Smooth muscle cell (in vitro differentiated cells): ENCODE measurements around the gene NCKAP5. TPM values are rescaled to one million over a fixed set of nuclear protein-coding genes. Genes with fewer than 3 reads are reported as not detected.

ENCODE experiments used
- DNase-seq: peaks from one replicate; lab custom pipeline; 2025; ENCODE audit not compliant: unreplicated experiment; lab: John Stamatoyannopoulos, UW
- H2AFZ ChIP-seq: fragments of 200-600 bp; sonication (generic); 2 replicates; pipeline ENCODE4 v1.6.0; 2016; ENCODE audit warnings: antibody characterized with exemption, low read depth, mild to moderate bottlenecking
- H3F3A ChIP-seq: fragments of 200-600 bp; sonication (generic); 2 replicates; pipeline ENCODE4 v1.6.0; 2017; ENCODE audit warnings: antibody characterized with exemption, low read depth
- H3K27ac ChIP-seq: fragments of 200-600 bp; sonication (generic); 2 replicates; pipeline ENCODE4 v1.5.1; 2016; ENCODE audit warnings: low read depth, mild to moderate bottlenecking
- H3K27me3 ChIP-seq: fragments of 200-600 bp; sonication (generic); 2 replicates; pipeline ENCODE4 v1.6.1; 2016; ENCODE audit warnings: low read depth, mild to moderate bottlenecking
- H3K36me3 ChIP-seq: fragments of 200-600 bp; sonication (generic); 2 replicates; pipeline ENCODE4 v1.5.1; 2016; ENCODE audit warnings: low read depth
- H3K4me1 ChIP-seq: fragments of 200-600 bp; sonication (generic); 2 replicates; pipeline ENCODE4 v1.5.1; 2016; ENCODE audit warnings: low read depth
- H3K4me2 ChIP-seq: fragments of 200-600 bp; sonication (generic); 2 replicates; pipeline ENCODE4 v1.6.0; 2016; ENCODE audit warnings: mild to moderate bottlenecking
- H3K4me3 ChIP-seq: fragments of 200-600 bp; sonication (generic); 2 replicates; pipeline ENCODE4 v1.5.1; 2016; ENCODE audit warnings: mild to moderate bottlenecking
- H3K79me2 ChIP-seq: fragments of 200-600 bp; sonication (generic); 2 replicates; pipeline ENCODE4 v1.6.0; 2016; ENCODE audit warnings: low read depth, mild to moderate bottlenecking
- H3K9ac ChIP-seq: fragments of 200-600 bp; sonication (generic); 2 replicates; pipeline ENCODE4 v1.6.0; 2016; ENCODE audit warnings: low read depth
- H3K9me3 ChIP-seq: fragments of 200-600 bp; sonication (generic); replicated peaks from 2 replicates; pipeline ENCODE4 v1.5.1; 2016; ENCODE audit warnings: low read depth
- H4K20me1 ChIP-seq: fragments of 200-600 bp; sonication (generic); 2 replicates; pipeline ENCODE4 v1.6.0; 2016; ENCODE audit warnings: low read depth
- CTCF ChIP-seq: fragments of 200-600 bp; sonication (generic); IDR thresholded peaks from 2 replicates; pipeline ENCODE4 v1.5.1; 2017; ENCODE audit warnings: borderline replicate concordance, mild to moderate bottlenecking, antibody characterized with exemption; ENCODE audit not compliant: insufficient read depth, poor library complexity, severe bottlenecking
- WGBS: methylation state at CpG from one replicate; pipeline ENCODE4 v1.1.7; 2016; ENCODE audit warnings: low lambda C conversion rate; 5-methylcytosine and 5-hydroxymethylcytosine counted together
- polyA plus RNA-seq: library from polyadenylated mRNA; unstranded; fragments of >200 nt; fragmentation: Nextera tagmentation; extraction: Ambion mirVana; gene quantifications from 2 replicates; pipeline ENCODE4 v1.2.1, GENCODE V29; 2016
- total RNA-seq: library from RNA; depleted of rRNA; stranded (reverse); fragments of >200 nt; gene quantifications from 2 replicates; pipeline ENCODE4 v1.2.3, GENCODE V29; 2014

NCKAP5 gene
- total and polyA plus RNA-seq, 2 experiments from 2014 or later = 4.6 to 9.5 TPM

- Histone ChIP-seq H3K36me3 (no peaks in the 10 kb centered on the region), H3K4me2 (no peak overlapping the region), H3K27ac (no peak overlapping the region), H3K4me3 (no peak overlapping the region), H3K79me2 (no peaks in the 10 kb centered on the region), H3K9me3 (no peaks in the 10 kb centered on the region), H2AFZ (no peak overlapping the region), H3K4me1 (no peaks in the 10 kb centered on the region), H3K27me3 (no peaks in the 10 kb centered on the region), H4K20me1 (no peaks in the 10 kb centered on the region), H3F3A (no peaks in the 10 kb centered on the region), H3K9ac (no peak overlapping the region)
- DNase-seq = no peak
- 58% methylated on average over 3 of the region's 3 CpGs for WGBS
- no peak for TF ChIP-seq CTCF
These were observed 198.2 kb downstream of the NCKAP5 start for GRCh38 chr2:133369901-133370658.

GRCh38 chr2:133365117-133365516 lies 203.1 kb downstream of the NCKAP5 start:
- no peak for TF ChIP-seq CTCF
- WGBS = 96% methylated on average over 1 of the region's 1 CpG
- Histone ChIP-seq H3K9me3 (no peaks in the 10 kb centered on the region), H3F3A (peaks cover 6% of the 10 kb centered on the region), H3K4me3 (no peak overlapping the region), H2AFZ (no peak overlapping the region), H3K27me3 (no peaks in the 10 kb centered on the region), H3K27ac (no peak overlapping the region), H4K20me1 (no peaks in the 10 kb centered on the region), H3K4me2 (no peak overlapping the region), H3K79me2 (no peaks in the 10 kb centered on the region), H3K36me3 (no peaks in the 10 kb centered on the region), H3K4me1 (peaks cover 8% of the 10 kb centered on the region), H3K9ac (no peak overlapping the region)
- DNase-seq = no peak

- H3K27me3 ChIP-seq = no peaks in the 10 kb centered on the region
- no peaks in the 10 kb centered on the region for H3K36me3 ChIP-seq
- no peaks in the 10 kb centered on the region for H4K20me1 ChIP-seq
- H3F3A ChIP-seq = peaks cover 6% of the 10 kb centered on the region
- H3K4me2 ChIP-seq = no peak overlapping the region
- no peak overlapping the region for H2AFZ ChIP-seq
- 75% methylated on average over 3 of the region's 3 CpGs for WGBS
- H3K9me3 ChIP-seq = no peaks in the 10 kb centered on the region
- no peak overlapping the region for H3K27ac ChIP-seq
- no peak overlapping the region for H3K4me3 ChIP-seq
- no peak for TF ChIP-seq CTCF
- no peak for DNase-seq
- no peaks in the 10 kb centered on the region for H3K79me2 ChIP-seq
- peaks cover 8% of the 10 kb centered on the region for H3K4me1 ChIP-seq
- no peak overlapping the region for H3K9ac ChIP-seq
These were observed 203.6 kb downstream of the NCKAP5 start for GRCh38 chr2:133364636-133365035.

- peaks cover 8% of the 10 kb centered on the region for H3K4me1 ChIP-seq
- no peak for DNase-seq
These were observed 204.4 kb downstream of the NCKAP5 start for GRCh38 chr2:133363884-133364283.

More at GRCh38 chr2:133363884-133364283, 204.4 kb downstream of the NCKAP5 start:
- Histone ChIP-seq H4K20me1 (no peaks in the 10 kb centered on the region), H3F3A (peaks cover 6% of the 10 kb centered on the region), H3K9me3 (no peaks in the 10 kb centered on the region), H3K4me3 (no peak overlapping the region), H3K9ac (no peak overlapping the region), H3K36me3 (no peaks in the 10 kb centered on the region), H3K27me3 (no peaks in the 10 kb centered on the region), H3K79me2 (no peaks in the 10 kb centered on the region), H3K27ac (no peak overlapping the region), H3K4me2 (no peak overlapping the region), H2AFZ (no peak overlapping the region)
- 100% methylated on average over 1 of the region's 1 CpG for WGBS
- TF ChIP-seq CTCF = no peak
